DND-41 (cell line): ENCODE results near the gene PEMT.

Source experiments
- ATAC-seq: fragments of 200-7000 bp; cut with Tn5 transposase; 3 replicates; pipeline ENCODE4 v1.9.1; 2021; ENCODE audit warnings: low read depth; ENCODE audit not compliant: insufficient read depth
- DNase-seq: peaks from one replicate; pipeline ENCODE4 v3.0.0-alpha.2; 2020
- H2AFZ ChIP-seq: 2 replicates; pipeline ENCODE4 v1.6.0; 2012; ENCODE audit warnings: low read depth, low read length
- H3K27ac ChIP-seq: 2 replicates; pipeline ENCODE4 v1.5.1; 2012; ENCODE audit warnings: low read length, inconsistent platforms
- H3K27me3 ChIP-seq: fragments of 200-600 bp; sonication (generic); 2 replicates; pipeline ENCODE4 v1.6.0; 2012; ENCODE audit warnings: low read length, mild to moderate bottlenecking, inconsistent platforms; ENCODE audit not compliant: insufficient read depth, poor library complexity
- H3K36me3 ChIP-seq: 2 replicates; pipeline ENCODE4 v1.5.1; 2012; ENCODE audit warnings: low read length, inconsistent platforms; ENCODE audit not compliant: insufficient read depth
- H3K4me1 ChIP-seq: 2 replicates; pipeline ENCODE4 v1.5.1; 2012; ENCODE audit warnings: mild to moderate bottlenecking, low read length; ENCODE audit not compliant: insufficient read depth
- H3K4me2 ChIP-seq: 2 replicates; pipeline ENCODE4 v1.6.0; 2012; ENCODE audit warnings: mild to moderate bottlenecking, moderate library complexity, low read length, inconsistent platforms; ENCODE audit not compliant: insufficient read depth
- H3K4me3 ChIP-seq, 2 experiments: fragments of 200-600 bp in 1 of 2; shearing (Covaris generic) in 1 of 2; 2 replicates each; pipeline ENCODE4 v1.5.1; 2012 to 2016; ENCODE audit warnings: inconsistent platforms in 2 of 2, low read length in 2 of 2, mild to moderate bottlenecking in 2 of 2, low read depth in 1 of 2, moderate library complexity in 1 of 2
- H3K79me2 ChIP-seq: 2 replicates; pipeline ENCODE4 v1.6.0; 2012; ENCODE audit warnings: low read length, inconsistent platforms; ENCODE audit not compliant: insufficient read depth
- H3K9ac ChIP-seq: 2 replicates; pipeline ENCODE4 v1.6.0; 2012; ENCODE audit warnings: low read depth, mild to moderate bottlenecking, inconsistent platforms, low read length, moderate library complexity
- H3K9me3 ChIP-seq: 2 replicates; pipeline ENCODE4 v1.5.1; 2012; ENCODE audit warnings: low read length, moderate library complexity, mild to moderate bottlenecking, inconsistent platforms; ENCODE audit not compliant: insufficient read depth, severe bottlenecking
- H4K20me1 ChIP-seq: 2 replicates; pipeline ENCODE4 v1.6.0; 2012; ENCODE audit warnings: low read length; ENCODE audit not compliant: insufficient read depth
- CTCF ChIP-seq: IDR thresholded peaks from 2 replicates; pipeline ENCODE4 v1.5.1; 2012; ENCODE audit warnings: borderline replicate concordance, low read length, moderate library complexity, mild to moderate bottlenecking; ENCODE audit not compliant: poor library complexity, severe bottlenecking; ENCODE audit errors: extremely low read depth
- EZH2 ChIP-seq: IDR thresholded peaks from 3 replicates; pipeline ENCODE4 v1.6.1; 2012; ENCODE audit warnings: borderline replicate concordance, low read depth, mild to moderate bottlenecking, moderate library complexity, low read length, inconsistent platforms; ENCODE audit not compliant: severe bottlenecking

The PEMT gene

GRCh38 chr17:17519886-17520285, 71.6 kb downstream of the PEMT start:
- Histone ChIP-seq H3K36me3 (peaks cover 17% of the 10 kb centered on the region), H4K20me1 (0 out of 2 replicates have a peak, but pooled peaks cover 6% of the 10 kb centered on the region), H3K27me3 (no peaks in the 10 kb centered on the region), H3K4me1 (no peaks in the 10 kb centered on the region), H3K9ac (no peak overlapping the region), H3K4me3 (no peak overlapping the region), H3K27ac (no peak overlapping the region), H3K4me2 (no peak overlapping the region), H3K79me2 (no peaks in the 10 kb centered on the region), H2AFZ (no peak overlapping the region), H3K9me3 (no peaks in the 10 kb centered on the region)
- DNase-seq (no peak), ATAC-seq (no peak)
- TF ChIP-seq EZH2, result no peak
- TF ChIP-seq CTCF, result no peak

- no peak for DNase-seq
- no peak overlapping the region for H3K27ac ChIP-seq
- H3K79me2 ChIP-seq, result no peaks in the 10 kb centered on the region
- no peak overlapping the region for H3K9ac ChIP-seq
- ATAC-seq, result no peak
- H2AFZ ChIP-seq, result no peak overlapping the region
- no peaks in the 10 kb centered on the region for H3K27me3 ChIP-seq
- no peak overlapping the region for H3K4me2 ChIP-seq
- no peak overlapping the region for H3K4me3 ChIP-seq
- no peaks in the 10 kb centered on the region for H3K9me3 ChIP-seq
- 0 out of 2 replicates have a peak, but pooled peaks cover 6% of the 10 kb centered on the region for H4K20me1 ChIP-seq
- TF ChIP-seq CTCF (no peak), EZH2 (no peak)
- peaks cover 17% of the 10 kb centered on the region for H3K36me3 ChIP-seq
- no peaks in the 10 kb centered on the region for H3K4me1 ChIP-seq
These were observed 72.6 kb downstream of the PEMT start for GRCh38 chr17:17518951-17519350.

- H3K79me2 ChIP-seq, result no peaks in the 10 kb centered on the region
- H3K4me2 ChIP-seq, result no peak overlapping the region
- DNase-seq (no peak), ATAC-seq (no peak)
- H3K9ac ChIP-seq, result no peak overlapping the region
- H3K27me3 ChIP-seq, result no peaks in the 10 kb centered on the region
- no peaks in the 10 kb centered on the region for H3K9me3 ChIP-seq
- no peaks in the 10 kb centered on the region for H3K4me1 ChIP-seq
- TF ChIP-seq EZH2 (no peak), CTCF (no peak)
- H3K4me3 ChIP-seq, result no peak overlapping the region
- no peak overlapping the region for H2AFZ ChIP-seq
- peaks cover 17% of the 10 kb centered on the region for H3K36me3 ChIP-seq
- H4K20me1 ChIP-seq, result 0 out of 2 replicates have a peak, but pooled peaks cover 3% of the 10 kb centered on the region
- no peak overlapping the region for H3K27ac ChIP-seq
These were observed 73.5 kb downstream of the PEMT start for GRCh38 chr17:17518014-17518413.
